Natural killer cell treated with Interleukin-12 subunit alpha and Interleukin-12 subunit beta and Interleukin-15 and Interleukin-18, amount 100 ng/mL, for 72 hours (primary cell): Measurements from ENCODE around the gene ZNF318. TPM values are rescaled to one million over a fixed set of nuclear protein-coding genes. Genes with fewer than 3 reads are reported as not detected.

Experiments used
- ATAC-seq, 2 donors: fragments of 150-1000 bp; cut with Tn5 transposase in 1 of 2; sonication (Bioruptor Pico), chemical (Tn5 transposase) in 1 of 2; 2 replicates each; pipeline ENCODE4 v1.10.0; 2021
- DNase-seq: peaks from one replicate; pipeline ENCODE4 v3.0.0; 2022; ENCODE audit warnings: low spot score
- H3K27ac Mint-ChIP-seq, 2 donors: 1 replicate in 1 of 2; 2 replicates in 1 of 2; pipeline ENCODE4 v1.8.0; 2022; ENCODE audit warnings: mixed read lengths in 2 of 2, mild to moderate bottlenecking in 1 of 2, moderate library complexity in 1 of 2
- H3K27me3 Mint-ChIP-seq, 2 donors: 1 replicate in 1 of 2; 2 replicates in 1 of 2; pipeline ENCODE4 v1.8.0; 2022; ENCODE audit warnings: mixed read lengths in 2 of 2
- H3K36me3 Mint-ChIP-seq: one replicate; pipeline ENCODE4 v1.8.0; 2022; ENCODE audit warnings: mixed read lengths
- H3K4me1 Mint-ChIP-seq, 2 donors: 1 replicate in 1 of 2; 2 replicates in 1 of 2; pipeline ENCODE4 v1.8.0; 2022; ENCODE audit warnings: low read depth in 2 of 2, mixed read lengths in 2 of 2, mild to moderate bottlenecking in 1 of 2
- H3K4me3 Mint-ChIP-seq: one replicate; pipeline ENCODE4 v1.8.0; 2022; ENCODE audit warnings: mixed read lengths
- H3K9me3 Mint-ChIP-seq: 2 replicates; pipeline ENCODE4 v1.8.0; 2022; ENCODE audit warnings: mixed read lengths
- total RNA-seq, 2 donors: library from RNA; stranded (reverse); gene quantifications; one replicate each; pipeline ENCODE4 v1.2.3, GENCODE V29; 2022

Gene ZNF318
- total RNA-seq, 2 donors from 2014 or later: 6.4 to 11.3 TPM

- Mint-ChIP-seq H3K36me3 (no peaks in the 10 kb centered on the region), H3K9me3 (no peaks in the 10 kb centered on the region), H3K27ac (no peak overlapping the region), H3K27me3 (peaks cover 8% of the 10 kb centered on the region in 2 donors), H3K4me3 (no peak overlapping the region), H3K4me1 (no peaks in the 10 kb centered on the region)
- no peak for ATAC-seq
- no peak for DNase-seq
Observed at GRCh38 chr6:43298565-43299337, 70.7 kb downstream of the ZNF318 start.

GRCh38 chr6:43297644-43298564, 71.5 kb downstream of the ZNF318 start, which contains the start of gene SLC22A7:
Gene SLC22A7, plus strand, starts transcription at chr6:43298260. Its CDS starts 99 bp downstream, at chr6:43298359.
- Mint-ChIP-seq H3K9me3 (no peaks in the 10 kb centered on the region), H3K4me1 (no peaks in the 10 kb centered on the region), H3K4me3 (no peak within 1 kb of the TSS), H3K27ac (no peak within 1 kb of the TSS), H3K36me3 (no peaks in the 10 kb centered on the region), H3K27me3 (peaks cover 8% of the 10 kb centered on the region in 2 donors)
- no peak for DNase-seq
- ATAC-seq: peak in 1 of 2 donors; percentile 15

DNA sequence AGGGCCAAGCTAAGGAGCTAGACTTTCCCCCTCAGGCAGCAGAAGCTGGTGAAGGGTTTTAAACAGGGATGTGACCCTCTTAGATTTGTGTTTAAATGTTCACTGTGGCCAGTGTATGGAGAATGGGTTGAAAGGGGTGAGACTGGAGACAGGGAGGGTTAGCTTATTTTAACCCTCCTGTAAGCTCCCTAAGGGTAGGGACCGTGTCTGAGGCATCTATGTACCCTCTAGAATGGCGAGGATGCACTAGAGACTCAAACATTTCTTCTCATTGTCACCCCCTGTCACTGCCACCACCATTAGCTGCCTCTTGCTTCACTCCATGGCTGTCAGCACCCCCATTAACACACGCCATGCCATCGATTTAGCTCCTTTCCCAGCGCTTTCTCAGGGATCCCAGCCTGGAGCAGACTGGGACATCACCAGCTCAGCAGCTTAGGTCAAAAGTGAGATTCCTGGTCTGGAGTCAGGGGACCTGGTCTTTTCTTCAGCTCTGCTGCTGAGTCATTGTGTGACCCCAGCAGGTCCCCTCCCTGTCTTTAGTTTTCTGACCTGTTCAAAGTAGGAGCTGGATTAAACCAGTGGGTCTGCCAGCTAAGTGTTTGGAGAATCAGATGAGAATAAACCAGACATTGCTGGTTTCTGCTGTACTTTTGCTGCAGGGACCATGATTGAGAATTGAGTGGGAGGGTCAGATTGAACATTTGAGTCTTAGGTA, 72.5 kb downstream of the ZNF318 start:
- ATAC-seq (no peak), DNase-seq (no peak)
- no peaks in the 10 kb centered on the region for H3K9me3 Mint-ChIP-seq
- no peaks in the 10 kb centered on the region for H3K36me3 Mint-ChIP-seq
- peaks cover 8% of the 10 kb centered on the region in 2 donors for H3K27me3 Mint-ChIP-seq
- H3K4me3 Mint-ChIP-seq: no peak overlapping the region
- no peak overlapping the region for H3K27ac Mint-ChIP-seq
- H3K4me1 Mint-ChIP-seq: no peaks in the 10 kb centered on the region

- H3K9me3 Mint-ChIP-seq: no peaks in the 10 kb centered on the region
- ATAC-seq (no peak), DNase-seq (no peak)
- no peak overlapping the region for H3K27ac Mint-ChIP-seq
- H3K27me3 Mint-ChIP-seq: peaks cover 8 to 11% of the 10 kb centered on the region in 2 donors
- H3K36me3 Mint-ChIP-seq: no peaks in the 10 kb centered on the region
- H3K4me3 Mint-ChIP-seq: no peak overlapping the region
- no peaks in the 10 kb centered on the region for H3K4me1 Mint-ChIP-seq
Observed at GRCh38 chr6:43295456-43295855, 74.0 kb downstream of the ZNF318 start.

DNA sequence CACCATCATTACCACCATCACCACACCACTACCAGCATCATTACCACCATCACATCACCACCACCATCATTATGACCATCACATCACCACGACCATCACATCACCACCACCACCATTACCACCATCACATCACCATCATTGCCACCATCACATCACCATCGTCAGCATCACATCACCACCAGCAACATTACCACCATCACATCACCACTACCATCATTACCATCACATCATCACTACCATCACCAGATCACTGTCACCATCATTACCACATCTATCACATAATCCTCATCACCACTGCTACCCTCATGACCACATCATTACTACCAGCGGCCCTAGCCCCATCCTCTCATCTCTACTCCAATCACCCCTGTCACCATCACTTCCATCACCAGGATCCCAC, 74.9 kb downstream of the ZNF318 start:
- ATAC-seq: no peak

DNA sequence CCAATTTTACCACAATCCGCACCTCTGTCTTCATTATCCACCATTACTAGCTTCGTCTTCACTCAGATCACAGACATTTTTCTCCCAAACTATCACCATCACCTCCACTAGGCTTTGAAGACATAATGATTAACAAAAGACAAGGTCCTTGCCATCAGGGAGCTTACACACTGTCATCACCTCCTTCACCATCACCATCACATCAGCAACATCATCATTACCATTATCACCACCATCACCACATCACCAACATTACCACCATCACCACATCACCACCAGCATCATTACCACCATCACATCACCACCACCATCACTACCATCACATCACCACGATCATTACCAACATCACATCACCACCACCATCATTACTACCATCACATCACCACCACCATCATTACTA, 75.7 kb downstream of the ZNF318 start:
- Mint-ChIP-seq H3K27ac (no peak overlapping the region), H3K27me3 (peaks cover 2 to 4% of the 10 kb centered on the region in 2 donors), H3K4me1 (no peaks in the 10 kb centered on the region), H3K36me3 (no peaks in the 10 kb centered on the region), H3K4me3 (no peak overlapping the region), H3K9me3 (no peaks in the 10 kb centered on the region)
- ATAC-seq (no peak), DNase-seq (no peak)

More for the DNA sequence above, 74.9 kb downstream of the ZNF318 start:
- Mint-ChIP-seq H3K27ac (no peak overlapping the region), H3K4me3 (no peak overlapping the region), H3K27me3 (peaks cover 4% of the 10 kb centered on the region in 2 donors), H3K36me3 (no peaks in the 10 kb centered on the region), H3K4me1 (no peaks in the 10 kb centered on the region), H3K9me3 (no peaks in the 10 kb centered on the region)
- no peak for DNase-seq

DNA sequence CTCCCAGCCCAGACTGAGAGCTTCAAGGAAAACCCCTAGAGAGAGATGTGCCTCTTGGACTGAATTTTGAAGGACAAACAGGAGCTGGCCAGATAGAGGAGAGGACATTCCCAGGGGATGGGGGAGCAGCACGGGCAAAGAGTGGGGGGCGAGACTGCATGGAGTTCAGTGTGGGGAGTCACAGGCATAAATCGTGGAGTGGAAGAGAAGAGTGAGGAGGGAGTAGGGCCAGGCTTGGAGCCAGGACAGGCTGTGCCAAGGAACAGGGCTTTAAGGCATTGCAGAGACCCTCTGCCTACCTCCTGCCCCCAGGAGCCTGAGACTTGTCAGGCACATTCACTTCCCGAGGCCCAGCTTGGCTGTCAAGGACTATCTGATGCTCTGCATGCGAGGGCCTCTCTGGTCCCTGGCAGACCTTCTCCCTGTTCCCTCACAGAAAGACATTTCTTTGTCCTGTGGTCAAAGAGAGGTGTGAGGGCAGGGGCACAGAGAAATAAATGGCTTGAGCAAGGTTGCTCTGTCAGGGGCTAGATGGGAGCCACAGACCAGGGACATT, 76.6 kb downstream of the ZNF318 start:
- H3K4me1 Mint-ChIP-seq: no peaks in the 10 kb centered on the region
- peaks cover 2 to 4% of the 10 kb centered on the region in 2 donors for H3K27me3 Mint-ChIP-seq
- ATAC-seq (no peak), DNase-seq (peak; percentile 46)
- H3K36me3 Mint-ChIP-seq: no peaks in the 10 kb centered on the region
- H3K4me3 Mint-ChIP-seq: no peak overlapping the region
- H3K27ac Mint-ChIP-seq: no peak overlapping the region
- H3K9me3 Mint-ChIP-seq: no peaks in the 10 kb centered on the region

DNA sequence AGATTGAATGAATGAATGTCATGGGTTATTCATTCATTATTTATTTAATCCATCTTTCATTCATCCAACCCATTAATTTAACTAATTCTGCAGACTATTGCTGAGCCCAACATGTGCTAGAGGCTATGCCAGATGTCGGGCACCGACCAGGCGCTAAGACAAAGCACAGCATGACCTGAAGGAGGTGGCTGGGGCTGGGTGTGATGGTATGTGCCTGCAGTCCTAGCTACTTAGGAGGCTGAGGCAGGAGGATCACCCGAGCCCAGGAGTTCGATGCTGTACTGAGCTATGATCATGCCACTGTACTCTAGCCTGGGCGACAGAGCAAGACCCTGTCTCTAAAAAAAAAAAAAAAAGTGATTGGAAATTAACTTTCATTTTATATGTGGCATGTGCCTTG, 77.1 kb downstream of the ZNF318 start:
- no peak for DNase-seq
- Mint-ChIP-seq H3K4me1 (peaks cover 0 to 2% of the 10 kb centered on the region in 2 donors), H3K27me3 (peaks cover 4 to 5% of the 10 kb centered on the region in 2 donors), H3K9me3 (no peaks in the 10 kb centered on the region), H3K27ac (no peak overlapping the region), H3K4me3 (no peak overlapping the region), H3K36me3 (no peaks in the 10 kb centered on the region)
- no peak for ATAC-seq

DNA sequence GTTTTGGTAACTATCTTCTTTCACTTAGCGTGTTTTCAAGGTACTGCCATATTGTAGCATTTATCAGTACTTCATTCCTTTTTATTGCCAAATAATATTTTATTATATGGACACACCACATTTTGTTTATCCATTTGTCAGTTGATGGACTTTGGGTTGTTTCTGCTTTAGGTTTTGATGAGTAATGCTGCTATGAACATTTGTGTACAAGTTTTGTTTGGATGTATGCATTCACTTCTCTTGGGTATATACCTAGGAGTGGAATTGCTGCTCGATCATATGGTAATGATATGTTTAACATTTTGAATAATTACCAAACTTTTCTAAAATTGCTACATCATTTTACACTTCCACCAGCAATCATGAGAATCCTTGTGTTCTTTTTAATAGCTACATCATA, 77.7 kb downstream of the ZNF318 start:
- Mint-ChIP-seq H3K27me3 (peaks cover 4 to 7% of the 10 kb centered on the region in 2 donors), H3K4me3 (no peak overlapping the region), H3K27ac (no peak overlapping the region), H3K9me3 (no peaks in the 10 kb centered on the region), H3K4me1 (peaks cover 0 to 2% of the 10 kb centered on the region in 2 donors), H3K36me3 (no peaks in the 10 kb centered on the region)
- ATAC-seq: no peak
- no peak for DNase-seq

- H3K27me3 Mint-ChIP-seq: peaks cover 4 to 9% of the 10 kb centered on the region in 2 donors
- no peaks in the 10 kb centered on the region for H3K36me3 Mint-ChIP-seq
- no peak overlapping the region for H3K4me3 Mint-ChIP-seq
- peaks cover 0 to 2% of the 10 kb centered on the region in 2 donors for H3K4me1 Mint-ChIP-seq
- DNase-seq (no peak), ATAC-seq (no peak)
- H3K27ac Mint-ChIP-seq: no peak overlapping the region
- no peaks in the 10 kb centered on the region for H3K9me3 Mint-ChIP-seq
Observed at GRCh38 chr6:43290905-43291355, 78.5 kb downstream of the ZNF318 start.

DNA sequence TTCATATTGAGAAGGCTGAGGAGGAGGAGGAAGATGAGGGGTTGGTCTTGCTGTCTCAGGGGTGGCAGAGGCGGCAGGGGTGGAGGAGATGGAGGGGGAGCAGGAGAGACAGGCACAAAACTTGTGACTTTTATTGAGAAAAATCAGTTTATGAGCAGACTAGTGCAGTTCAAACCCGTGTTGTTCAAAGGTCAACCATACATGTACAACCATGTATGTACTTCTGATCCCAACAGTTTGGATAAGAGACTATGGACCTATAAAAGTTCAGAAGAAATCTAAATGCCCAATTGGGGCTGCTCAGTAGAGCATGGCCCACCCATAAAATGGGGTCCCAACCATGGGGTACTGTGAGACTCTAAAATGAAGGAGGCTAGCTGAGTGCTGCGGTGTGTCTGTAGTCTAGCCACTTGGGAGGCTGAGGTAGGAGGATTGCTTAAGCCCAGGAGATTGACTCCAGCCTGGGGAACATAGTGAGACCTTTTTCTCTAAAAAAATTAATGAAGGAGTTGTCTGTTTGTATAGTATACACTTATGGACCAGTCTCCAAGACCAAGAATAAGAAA, 79.0 kb downstream of the ZNF318 start:
- H3K9me3 Mint-ChIP-seq: no peaks in the 10 kb centered on the region
- no peaks in the 10 kb centered on the region for H3K36me3 Mint-ChIP-seq
- H3K27ac Mint-ChIP-seq: no peak overlapping the region
- peak; percentile 16 for DNase-seq
- ATAC-seq: no peak
- peaks cover 0 to 2% of the 10 kb centered on the region in 2 donors for H3K4me1 Mint-ChIP-seq
- peaks cover 4 to 14% of the 10 kb centered on the region in 2 donors for H3K27me3 Mint-ChIP-seq
- H3K4me3 Mint-ChIP-seq: no peak overlapping the region

DNA sequence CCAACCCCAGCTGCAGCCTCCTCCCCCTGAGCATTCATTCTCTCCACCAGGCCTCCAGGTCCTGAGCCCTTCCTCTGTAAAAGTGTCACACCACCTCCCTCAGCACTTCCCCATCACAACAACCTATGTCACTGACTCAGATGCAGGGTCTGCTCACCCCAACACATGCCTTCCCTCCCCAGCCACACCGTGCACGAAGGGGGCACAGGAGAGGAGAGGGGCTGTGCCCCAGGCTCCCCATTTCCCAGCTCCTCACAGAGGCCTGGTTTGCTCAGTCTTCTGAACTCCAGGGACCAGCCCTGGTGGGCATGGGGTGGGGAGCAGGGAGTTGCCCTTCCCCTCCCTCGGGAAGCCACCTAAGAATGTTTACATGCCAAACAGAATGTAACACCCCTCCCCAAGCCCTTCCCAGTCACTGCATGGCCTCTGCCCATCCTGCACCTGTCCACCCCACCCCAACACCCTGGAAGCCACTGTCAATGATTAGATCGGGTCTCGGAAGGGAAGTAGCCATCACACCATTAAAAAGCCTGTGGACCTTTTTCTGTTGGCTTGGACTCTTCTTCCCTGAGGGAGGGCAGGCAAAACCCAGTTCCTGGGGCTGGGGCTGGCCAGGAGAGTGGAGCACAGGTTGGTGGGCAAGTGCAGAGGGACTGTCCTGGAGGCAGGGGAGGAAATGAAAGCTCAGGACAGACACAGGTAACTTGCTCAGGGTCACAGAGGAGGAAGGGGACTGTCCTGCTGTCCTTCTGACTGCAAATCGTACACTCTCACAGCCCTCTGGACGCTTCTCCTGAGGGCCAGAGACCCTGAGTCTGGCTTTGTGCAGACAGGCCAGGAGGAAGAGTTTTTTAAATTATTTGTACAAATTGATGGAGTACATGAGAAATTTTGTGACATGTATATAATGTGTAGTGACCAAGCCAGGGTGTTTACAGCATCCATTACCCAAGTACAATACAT, 81.4 kb downstream of the ZNF318 start:
- H3K9me3 Mint-ChIP-seq: no peaks in the 10 kb centered on the region
- H3K36me3 Mint-ChIP-seq: no peaks in the 10 kb centered on the region
- H3K27me3 Mint-ChIP-seq: peaks cover 4 to 14% of the 10 kb centered on the region in 2 donors
- peaks cover 0 to 2% of the 10 kb centered on the region in 2 donors for H3K4me1 Mint-ChIP-seq
- H3K4me3 Mint-ChIP-seq: no peak overlapping the region
- ATAC-seq (no peak), DNase-seq (peak; percentile 41)
- no peak overlapping the region for H3K27ac Mint-ChIP-seq
